Right atrium auricular region (tissue), 2 donors: Measurements from ENCODE around the gene MYMK. TPM values are rescaled to one million over a fixed set of nuclear protein-coding genes. Genes with fewer than 3 reads are reported as not detected.

Experiments
- DNase-seq: peaks from one replicate; pipeline ENCODE4 v3.0.0-alpha.2; 2019; ENCODE audit warnings: low spot score
- H3K27ac ChIP-seq, 2 donors: fragments of 200-600 bp; sonication (generic); 1 replicate in 1 of 2; 2 replicates in 1 of 2; pipeline ENCODE4 v1.5.1; 2016 to 2019
- H3K27me3 ChIP-seq, 2 donors: fragments of 200-600 bp; sonication (generic); one replicate each; pipeline versions ENCODE4 v1.5.1 to v1.6.0; 2017 to 2019
- H3K36me3 ChIP-seq: fragments of 200-600 bp; sonication (generic); one replicate; pipeline ENCODE4 v1.5.1; 2016
- H3K4me1 ChIP-seq, 2 donors: fragments of 200-600 bp; sonication (generic); one replicate each; pipeline versions ENCODE4 v1.5.1 to v1.6.0; 2017 to 2019
- H3K4me3 ChIP-seq, 2 donors: fragments of 200-600 bp; sonication (generic); 1 replicate in 1 of 2; 2 replicates in 1 of 2; pipeline ENCODE4 v1.5.1; 2017 to 2019; ENCODE audit warnings: mild to moderate bottlenecking in 1 of 2, moderate library complexity in 1 of 2
- H3K9me3 ChIP-seq, 2 donors: fragments of 200-600 bp; sonication (generic); one replicate each; pipeline ENCODE4 v1.5.1; 2019
- total RNA-seq, 2 donors: library from RNA; depleted of rRNA; stranded (reverse); fragments of >200 nt; gene quantifications; one replicate each; pipeline ENCODE4 v1.1.0, GENCODE V29; 2016
- TF ChIP-seq, protein P1 (sequence below), 2 donors: fragments of 200-600 bp; sonication (generic); IDR thresholded peaks; one replicate each; pipeline ENCODE4 v1.5.1; 2019; ENCODE audit warnings: antibody characterized with exemption in 2 of 2

MYMK gene
- total RNA-seq, 2 donors from 2014 or later, result not detected

DNA sequence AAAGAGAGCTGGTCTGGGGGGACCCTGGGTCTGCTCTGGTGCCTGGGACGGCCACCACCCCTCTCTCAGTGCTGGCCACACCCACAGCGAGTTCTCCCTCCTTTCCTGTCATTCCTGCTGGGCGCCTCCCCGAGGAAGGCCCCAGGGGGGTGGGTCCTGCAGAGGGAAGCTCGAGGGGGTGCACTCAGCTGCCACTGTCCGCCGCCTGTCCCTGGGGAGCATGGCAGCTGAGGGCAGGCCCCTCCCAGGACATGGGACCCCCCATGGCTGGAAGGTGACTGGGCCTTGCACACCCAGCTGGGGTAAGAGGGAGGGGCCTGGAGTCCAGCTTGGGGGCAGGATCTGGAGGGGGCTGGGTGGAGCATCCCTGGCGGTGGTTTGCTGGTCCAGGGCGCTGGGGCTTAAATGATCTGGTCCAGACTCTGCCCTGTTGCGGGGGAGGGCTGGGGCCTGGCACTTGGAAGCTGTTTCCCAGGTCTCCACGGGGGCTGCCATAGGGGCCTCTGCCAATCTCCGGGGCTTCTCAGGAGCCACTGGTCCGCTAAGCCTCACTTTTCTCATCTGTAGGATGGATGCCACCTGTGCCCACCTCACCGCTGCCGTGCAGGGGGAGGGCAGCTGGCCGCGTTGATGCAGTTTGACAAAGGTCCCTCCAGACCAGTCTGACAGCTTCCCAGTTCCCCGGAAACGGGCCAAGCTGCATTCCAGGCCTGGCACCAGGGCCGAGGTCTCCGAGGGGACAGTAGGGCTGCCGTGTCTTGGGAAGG, 39.9 kb downstream of the MYMK start:
- no peak overlapping the region for H3K4me3 ChIP-seq
- DNase-seq, result no peak
- no peak overlapping the region for H3K27ac ChIP-seq
- no peaks in the 10 kb centered on the region for H3K36me3 ChIP-seq
- no peaks in the 10 kb centered on the region for H3K9me3 ChIP-seq
- peaks cover 0 to under 1% of the 10 kb centered on the region in 2 donors for H3K4me1 ChIP-seq
- H3K27me3 ChIP-seq, result no peaks in the 10 kb centered on the region
- TF ChIP-seq, protein P1, sequence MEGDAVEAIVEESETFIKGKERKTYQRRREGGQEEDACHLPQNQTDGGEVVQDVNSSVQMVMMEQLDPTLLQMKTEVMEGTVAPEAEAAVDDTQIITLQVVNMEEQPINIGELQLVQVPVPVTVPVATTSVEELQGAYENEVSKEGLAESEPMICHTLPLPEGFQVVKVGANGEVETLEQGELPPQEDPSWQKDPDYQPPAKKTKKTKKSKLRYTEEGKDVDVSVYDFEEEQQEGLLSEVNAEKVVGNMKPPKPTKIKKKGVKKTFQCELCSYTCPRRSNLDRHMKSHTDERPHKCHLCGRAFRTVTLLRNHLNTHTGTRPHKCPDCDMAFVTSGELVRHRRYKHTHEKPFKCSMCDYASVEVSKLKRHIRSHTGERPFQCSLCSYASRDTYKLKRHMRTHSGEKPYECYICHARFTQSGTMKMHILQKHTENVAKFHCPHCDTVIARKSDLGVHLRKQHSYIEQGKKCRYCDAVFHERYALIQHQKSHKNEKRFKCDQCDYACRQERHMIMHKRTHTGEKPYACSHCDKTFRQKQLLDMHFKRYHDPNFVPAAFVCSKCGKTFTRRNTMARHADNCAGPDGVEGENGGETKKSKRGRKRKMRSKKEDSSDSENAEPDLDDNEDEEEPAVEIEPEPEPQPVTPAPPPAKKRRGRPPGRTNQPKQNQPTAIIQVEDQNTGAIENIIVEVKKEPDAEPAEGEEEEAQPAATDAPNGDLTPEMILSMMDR (IDR thresholded peaks at IDR 0.05), result no peak

DNA sequence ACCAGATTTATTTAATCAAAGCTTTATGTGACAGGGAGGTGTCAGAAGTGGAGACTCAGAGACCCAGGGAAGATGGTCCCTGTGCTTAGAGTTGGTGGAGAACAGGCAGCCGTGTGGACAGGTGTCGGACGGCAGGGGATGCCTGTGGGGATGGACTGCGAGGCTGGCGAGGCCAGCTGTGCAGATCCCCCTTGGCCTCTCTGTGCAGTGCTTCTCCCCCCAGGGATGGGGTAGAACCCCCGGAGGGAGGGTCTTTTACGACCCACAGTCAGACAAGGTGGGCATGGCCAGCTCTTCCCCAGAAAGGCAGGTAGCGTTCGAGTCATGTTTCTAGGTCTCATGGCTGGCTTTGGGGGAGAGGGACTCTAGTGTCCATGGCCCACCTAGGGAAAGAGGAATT, 41.1 kb downstream of the MYMK start:
- Histone ChIP-seq H3K4me3 (no peak overlapping the region), H3K27ac (no peak overlapping the region), H3K27me3 (no peaks in the 10 kb centered on the region), H3K4me1 (peaks cover 0 to 11% of the 10 kb centered on the region in 2 donors), H3K36me3 (no peaks in the 10 kb centered on the region), H3K9me3 (no peaks in the 10 kb centered on the region)
- DNase-seq, result no peak
- TF ChIP-seq, protein P1 (IDR thresholded peaks at IDR 0.05), result no peak

DNA sequence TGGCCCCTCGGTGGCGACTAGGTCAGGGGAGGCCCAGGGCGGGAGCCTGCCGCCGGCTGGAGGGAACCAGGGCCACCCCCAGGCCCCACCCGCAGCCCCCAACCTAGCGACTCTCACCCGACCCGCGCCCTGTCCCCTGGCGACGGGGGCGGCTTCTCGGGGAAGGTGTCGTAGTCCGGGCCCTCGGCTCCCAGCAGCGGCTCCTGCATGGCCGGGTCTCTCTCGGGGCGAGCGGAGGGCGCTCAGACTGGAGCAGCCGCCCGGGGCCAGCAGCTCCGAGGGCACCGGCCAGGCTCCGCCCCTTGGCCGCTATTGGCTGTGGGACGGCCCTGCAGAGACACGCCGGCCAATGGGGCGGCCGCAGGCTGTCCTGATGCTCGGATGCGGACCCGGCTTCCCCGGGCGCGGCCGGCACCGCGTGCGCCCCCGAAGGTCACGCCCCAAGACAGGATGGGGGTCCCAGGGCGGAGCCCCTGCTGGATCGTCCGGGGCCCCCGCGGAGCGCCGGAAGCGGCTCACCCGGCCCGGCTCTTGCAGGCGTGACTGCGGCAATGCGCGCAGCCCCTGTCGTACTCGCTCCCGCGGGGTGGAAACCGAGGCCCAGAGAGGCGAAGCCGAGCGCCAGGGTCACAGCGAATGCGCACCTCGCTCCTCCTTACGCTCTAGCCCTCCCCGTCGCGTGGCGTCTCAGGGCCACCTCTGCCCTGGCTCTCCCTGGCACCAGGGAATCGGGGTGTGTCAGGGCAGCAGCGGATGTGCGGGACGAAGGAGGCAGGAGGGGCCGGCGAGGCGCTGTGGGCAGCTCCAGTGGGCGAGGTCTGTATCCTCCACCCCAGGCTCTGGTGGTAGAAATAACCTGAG, 45.7 kb downstream of the MYMK start, which contains the start of gene SLC2A6:
Gene SLC2A6 (minus strand): TSS at position 249 of the 861 bp plus-strand sequence. CDS start 40 bp downstream, at position 209.
- H3K4me3 ChIP-seq, result peak within 1 kb of the TSS; percentile 57 to 60
- no peaks in the 10 kb centered on the region for H3K9me3 ChIP-seq
- peaks cover 9% of the 10 kb centered on the region for H3K36me3 ChIP-seq
- no peaks in the 10 kb centered on the region for H3K27me3 ChIP-seq
- peaks cover 0 to 20% of the 10 kb centered on the region in 2 donors for H3K4me1 ChIP-seq
- TF ChIP-seq, protein P1 (IDR thresholded peaks at IDR 0.05), result no peak
- H3K27ac ChIP-seq, result peak within 1 kb of the TSS; percentile 64 to 76
- DNase-seq, result peak; percentile 89

GRCh38 chr9:133477992-133478850, 46.5 kb downstream of the MYMK start:
- Histone ChIP-seq H3K4me3 (peak overlapping the region; percentile 57 to 60), H3K36me3 (peaks cover 9% of the 10 kb centered on the region), H3K27me3 (no peaks in the 10 kb centered on the region), H3K4me1 (peaks cover 0 to 20% of the 10 kb centered on the region in 2 donors), H3K9me3 (no peaks in the 10 kb centered on the region), H3K27ac (peak overlapping the region; percentile 64 to 76)
- TF ChIP-seq, protein P1 (IDR thresholded peaks at IDR 0.05), result no peak
- DNase-seq, result no peak

GRCh38 chr9:133477461-133477860, 47.3 kb downstream of the MYMK start:
- H3K27me3 ChIP-seq, result no peaks in the 10 kb centered on the region
- H3K9me3 ChIP-seq, result no peaks in the 10 kb centered on the region
- TF ChIP-seq, protein P1 (IDR thresholded peaks at IDR 0.05), result no peak
- peaks cover 0 to 20% of the 10 kb centered on the region in 2 donors for H3K4me1 ChIP-seq
- no peak for DNase-seq
- no peak overlapping the region for H3K4me3 ChIP-seq
- H3K27ac ChIP-seq, result no peak overlapping the region
- peaks cover 9% of the 10 kb centered on the region for H3K36me3 ChIP-seq
